KOPT-K1 (cell line): Measurements from ENCODE around the gene KIAA0319L.
A peak's percentile ranks its signal among the peaks of the same experiment; 100 is the strongest.

Experiments used
- H3K27ac ChIP-seq: fragments of 200-600 bp; sonication (generic); 2 replicates; pipeline ENCODE4 v1.5.1; 2016; ENCODE audit warnings: antibody characterized with exemption, mild to moderate bottlenecking, low read depth, low read length; ENCODE audit not compliant: poor library complexity, severe bottlenecking
- H3K36me3 ChIP-seq: fragments of 200-600 bp; sonication (generic); 2 replicates; pipeline ENCODE4 v1.5.1; 2017; ENCODE audit warnings: antibody characterized with exemption, mild to moderate bottlenecking, low read length, moderate library complexity; ENCODE audit not compliant: insufficient read depth
- H3K9me3 ChIP-seq: fragments of 200-600 bp; sonication (generic); 2 replicates; pipeline ENCODE4 v1.5.1; 2017; ENCODE audit warnings: antibody characterized with exemption, low read length, mild to moderate bottlenecking; ENCODE audit not compliant: insufficient read depth, poor library complexity, severe bottlenecking

The KIAA0319L gene

DNA sequence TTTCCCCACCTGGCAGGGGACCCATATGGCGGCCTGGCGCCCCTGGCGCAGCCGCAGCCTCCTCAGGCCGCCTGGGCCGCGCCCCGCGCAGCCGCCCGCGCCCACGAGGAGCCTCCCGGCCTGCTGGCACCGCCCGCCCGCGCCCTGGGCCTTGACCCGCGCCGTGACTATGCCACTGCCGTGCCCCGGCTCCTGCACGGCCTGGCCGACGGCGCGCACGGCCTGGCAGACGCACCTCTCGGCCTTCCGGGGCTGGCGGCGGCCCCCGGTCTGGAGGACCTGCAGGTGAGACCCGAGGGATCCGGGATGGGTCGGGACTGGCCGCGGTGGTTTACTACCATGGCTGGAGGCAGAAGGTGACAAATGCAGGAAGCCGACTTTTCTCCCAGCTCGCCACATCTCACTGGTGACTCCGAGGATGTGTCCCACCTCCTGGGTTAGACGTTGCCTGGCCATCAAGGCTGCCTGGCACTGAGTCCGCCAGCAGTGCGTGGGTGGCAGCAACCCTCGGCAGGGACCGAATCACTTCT is 17.0 kb upstream of the KIAA0319L start:
- no peaks in the 10 kb centered on the region for H3K9me3 ChIP-seq
- no peaks in the 10 kb centered on the region for H3K36me3 ChIP-seq
- H3K27ac ChIP-seq: no peak overlapping the region

DNA sequence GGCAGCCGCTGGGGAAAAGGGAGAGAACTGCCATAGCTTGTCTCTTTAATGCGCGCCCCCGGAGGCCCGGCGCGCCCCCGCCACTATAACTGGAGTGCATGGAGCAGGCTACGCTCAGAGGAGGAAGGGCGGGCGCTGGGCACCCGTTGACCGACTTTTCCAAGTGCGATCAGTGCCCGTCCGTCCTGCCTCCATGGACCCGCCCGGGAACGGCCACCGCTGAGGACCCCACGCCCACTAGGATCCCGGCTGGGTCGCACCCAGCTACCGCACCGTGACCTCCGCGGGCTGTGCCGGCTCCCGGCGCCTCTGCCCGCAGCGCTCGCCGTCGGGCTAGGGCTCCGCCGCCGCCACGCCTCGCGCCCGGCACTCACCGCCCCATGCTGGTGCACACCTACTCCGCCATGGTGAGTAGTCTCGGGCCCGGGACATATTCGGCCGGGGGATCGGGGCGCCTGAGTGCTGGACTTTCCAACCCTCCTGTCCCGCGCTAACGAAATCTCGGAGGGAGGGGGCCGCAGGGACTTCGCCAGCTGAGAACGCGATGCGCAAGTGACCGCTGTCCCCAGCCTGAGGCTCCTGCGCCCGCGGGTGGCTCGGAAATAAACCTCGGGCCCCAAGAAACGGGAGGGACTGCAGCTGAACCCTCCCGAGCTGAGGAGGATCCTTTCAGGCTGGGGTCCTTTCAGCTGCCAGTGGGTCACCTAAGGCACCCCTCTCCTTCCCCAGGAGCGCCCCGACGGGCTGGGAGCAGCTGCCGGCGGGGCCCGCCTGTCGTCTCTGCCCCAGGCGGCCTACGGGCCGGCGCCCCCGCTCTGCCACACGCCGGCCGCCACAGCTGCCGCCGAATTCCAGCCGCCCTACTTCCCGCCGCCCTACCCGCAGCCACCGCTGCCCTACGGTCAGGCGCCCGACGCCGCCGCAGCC is 16.3 kb upstream of the KIAA0319L start, which contains the start of gene TFAP2E:
TFAP2E (plus strand) TSS at position 117 of the 927 bp plus-strand sequence; CDS start at position 381, 264 bp downstream.
- Histone ChIP-seq H3K36me3 (no peaks in the 10 kb centered on the region), H3K27ac (no peak within 1 kb of the TSS), H3K9me3 (no peaks in the 10 kb centered on the region)

DNA sequence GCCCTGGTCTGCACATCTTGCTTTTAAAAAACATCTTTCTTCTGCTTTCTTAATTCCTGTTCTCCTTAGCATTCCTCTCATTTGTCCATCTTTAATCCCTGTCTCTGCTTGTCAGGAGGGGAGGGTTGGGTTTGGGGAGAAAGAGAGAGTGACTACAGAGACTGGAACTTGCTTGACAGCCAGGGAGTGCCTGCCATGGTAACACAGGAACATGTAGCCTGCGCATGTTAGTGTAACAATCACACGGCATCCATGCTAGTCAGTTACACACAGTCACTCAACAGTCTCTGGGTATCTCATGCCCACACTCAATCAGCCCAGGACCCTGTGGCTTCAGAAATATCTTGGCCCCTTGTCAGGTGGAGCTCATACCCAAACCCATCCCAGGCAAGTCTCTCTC is 15.1 kb upstream of the KIAA0319L start:
- Histone ChIP-seq H3K9me3 (no peaks in the 10 kb centered on the region), H3K36me3 (no peaks in the 10 kb centered on the region), H3K27ac (no peak overlapping the region)

DNA sequence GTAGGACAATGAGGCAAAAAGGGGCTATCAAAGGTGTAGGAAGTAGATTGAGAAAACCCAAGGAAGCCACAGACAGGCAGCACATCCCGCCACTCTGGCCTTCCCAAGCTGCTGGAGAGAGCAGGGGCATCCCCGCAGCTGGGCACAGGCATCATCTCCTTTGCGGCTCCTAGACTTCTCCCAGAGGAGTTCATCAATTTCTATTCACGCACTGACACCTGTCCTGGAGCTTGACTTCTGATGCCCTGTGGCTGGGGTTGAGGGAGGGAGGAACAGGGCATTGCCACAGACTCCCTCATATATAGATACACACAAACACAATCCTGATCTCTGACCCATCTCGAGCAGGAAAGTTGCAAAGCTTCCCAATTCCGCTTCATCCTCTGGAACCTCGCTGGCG is 14.1 kb upstream of the KIAA0319L start:
- Histone ChIP-seq H3K27ac (no peak overlapping the region), H3K9me3 (no peaks in the 10 kb centered on the region), H3K36me3 (peaks cover 7% of the 10 kb centered on the region; the same call in 1 of the 2 replicates)

DNA sequence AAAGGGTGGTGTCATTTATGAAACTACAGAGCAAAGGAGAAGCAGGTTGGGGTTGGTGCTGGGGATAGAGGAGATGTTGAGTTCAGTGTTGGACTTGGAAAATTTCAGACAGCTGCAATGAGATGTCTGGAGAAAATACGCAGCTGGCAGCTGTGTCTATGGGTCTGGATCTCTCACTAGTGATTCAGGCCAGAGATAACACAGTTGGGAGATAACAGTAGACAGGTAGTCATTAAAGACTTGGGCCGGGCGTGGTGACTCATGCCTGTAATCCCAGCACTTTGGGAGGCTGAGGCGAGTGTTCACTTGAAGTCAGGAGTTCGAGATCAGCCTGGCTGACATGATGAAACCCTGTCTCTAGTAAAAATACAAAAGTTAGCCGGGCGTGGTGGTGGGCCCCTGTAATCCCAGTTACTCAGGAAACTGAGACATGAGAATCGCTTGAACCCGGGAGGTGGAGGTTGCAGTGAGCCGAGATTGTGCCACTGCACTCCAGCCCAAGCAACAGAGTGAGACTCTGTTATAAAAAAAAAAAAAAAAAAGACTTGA is 13.5 kb upstream of the KIAA0319L start:
- H3K27ac ChIP-seq: no peak overlapping the region
- no peaks in the 10 kb centered on the region for H3K9me3 ChIP-seq
- peaks cover 12% of the 10 kb centered on the region; the same call in 1 of the 2 replicates for H3K36me3 ChIP-seq

DNA sequence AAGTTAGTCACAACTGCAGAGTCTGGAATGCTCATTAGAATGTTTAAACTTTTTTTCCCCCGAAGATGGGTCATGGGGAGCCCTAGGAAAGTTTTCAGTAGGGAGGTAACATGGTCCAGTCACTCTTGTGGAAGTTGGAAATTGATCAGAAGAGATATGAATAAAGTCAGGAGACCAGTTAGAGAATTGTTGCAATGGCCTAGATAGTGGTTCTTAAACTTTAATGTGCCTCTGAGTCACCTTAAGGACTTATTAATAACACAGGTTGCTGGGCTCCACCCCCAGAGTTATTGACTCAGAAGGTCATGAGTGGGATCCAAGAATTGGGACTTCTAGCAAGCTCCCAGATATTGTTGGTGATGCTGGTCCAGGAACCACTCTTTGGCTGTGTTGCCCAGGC is 12.7 kb upstream of the KIAA0319L start:
- Histone ChIP-seq H3K9me3 (no peaks in the 10 kb centered on the region), H3K36me3 (peaks cover 17% of the 10 kb centered on the region), H3K27ac (no peak overlapping the region)

DNA sequence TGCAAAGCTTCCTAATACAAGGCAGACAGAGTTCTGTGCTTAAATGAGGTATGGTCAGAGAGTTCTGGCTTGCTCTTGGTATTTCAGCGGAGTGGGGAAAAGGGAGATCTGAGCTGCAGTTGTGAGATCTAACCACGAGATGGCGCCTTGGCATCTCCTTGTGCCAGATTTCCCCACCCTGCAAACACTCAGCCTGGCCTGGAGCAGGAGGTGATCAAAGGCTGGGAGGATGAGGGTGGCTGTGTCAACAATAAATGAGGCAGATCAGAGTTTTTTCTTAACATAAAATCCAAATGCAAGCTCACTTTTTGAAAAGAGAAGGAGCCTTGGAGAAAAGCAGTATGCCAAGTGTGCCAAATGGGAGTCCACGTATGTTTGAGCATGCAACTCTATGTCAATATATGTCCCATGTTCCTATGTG is 11.8 kb upstream of the KIAA0319L start:
- H3K36me3 ChIP-seq: peaks cover 24% of the 10 kb centered on the region
- H3K9me3 ChIP-seq: no peaks in the 10 kb centered on the region
- no peak overlapping the region for H3K27ac ChIP-seq

DNA sequence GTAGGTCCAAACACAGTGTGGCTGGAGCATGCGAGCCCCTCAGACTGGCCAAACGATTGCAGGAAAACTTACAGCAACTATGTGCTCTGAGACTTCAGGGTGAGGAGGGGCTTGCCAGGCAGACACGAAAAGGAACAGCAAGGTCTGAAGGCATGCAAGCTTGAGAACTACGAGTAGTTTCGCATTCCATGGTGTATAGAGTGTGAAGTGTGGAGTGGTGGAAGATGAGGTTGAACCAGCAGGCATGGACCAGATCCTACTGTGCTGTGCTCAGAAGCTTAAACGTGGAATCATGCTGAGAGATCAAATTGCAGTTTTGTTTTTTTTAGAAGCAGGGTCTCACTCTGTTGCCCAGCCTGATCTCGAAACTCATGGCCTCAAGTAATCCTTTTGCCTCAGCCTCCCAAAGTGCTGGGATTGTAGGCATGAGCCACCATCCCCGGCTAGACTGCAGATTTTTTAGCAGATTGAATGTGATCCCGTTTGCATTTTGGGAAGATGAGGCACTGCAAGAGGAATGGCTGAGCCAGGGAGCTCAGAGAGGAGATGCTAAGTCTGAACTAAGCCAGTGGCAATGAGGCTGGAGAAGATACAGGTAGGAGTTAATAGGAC is 10.8 kb upstream of the KIAA0319L start:
- Histone ChIP-seq H3K27ac (no peak overlapping the region), H3K36me3 (peaks cover 24% of the 10 kb centered on the region), H3K9me3 (no peaks in the 10 kb centered on the region)

DNA sequence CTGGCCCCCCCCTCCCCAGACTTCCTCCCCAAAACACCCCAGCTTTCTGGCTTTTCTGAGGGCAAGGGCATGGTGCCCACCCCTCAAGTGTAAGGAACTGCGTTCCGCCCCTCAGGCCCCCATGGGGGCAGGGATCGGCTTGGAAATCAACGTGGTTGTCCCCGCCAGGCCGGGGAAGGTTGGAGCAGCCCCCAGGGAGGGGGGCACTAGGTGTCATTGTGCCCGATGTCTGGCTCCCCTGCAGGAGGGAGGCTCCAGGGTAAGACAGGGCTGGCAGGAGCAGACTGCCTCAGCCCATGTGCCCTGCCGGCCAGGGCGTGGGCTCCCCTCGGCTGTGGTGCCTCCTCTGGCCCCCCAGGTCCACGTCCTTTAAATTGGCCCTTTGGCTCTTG is 8.5 kb upstream of the KIAA0319L start:
- Histone ChIP-seq H3K27ac (no peak overlapping the region), H3K36me3 (peaks cover 47% of the 10 kb centered on the region), H3K9me3 (no peaks in the 10 kb centered on the region)

DNA sequence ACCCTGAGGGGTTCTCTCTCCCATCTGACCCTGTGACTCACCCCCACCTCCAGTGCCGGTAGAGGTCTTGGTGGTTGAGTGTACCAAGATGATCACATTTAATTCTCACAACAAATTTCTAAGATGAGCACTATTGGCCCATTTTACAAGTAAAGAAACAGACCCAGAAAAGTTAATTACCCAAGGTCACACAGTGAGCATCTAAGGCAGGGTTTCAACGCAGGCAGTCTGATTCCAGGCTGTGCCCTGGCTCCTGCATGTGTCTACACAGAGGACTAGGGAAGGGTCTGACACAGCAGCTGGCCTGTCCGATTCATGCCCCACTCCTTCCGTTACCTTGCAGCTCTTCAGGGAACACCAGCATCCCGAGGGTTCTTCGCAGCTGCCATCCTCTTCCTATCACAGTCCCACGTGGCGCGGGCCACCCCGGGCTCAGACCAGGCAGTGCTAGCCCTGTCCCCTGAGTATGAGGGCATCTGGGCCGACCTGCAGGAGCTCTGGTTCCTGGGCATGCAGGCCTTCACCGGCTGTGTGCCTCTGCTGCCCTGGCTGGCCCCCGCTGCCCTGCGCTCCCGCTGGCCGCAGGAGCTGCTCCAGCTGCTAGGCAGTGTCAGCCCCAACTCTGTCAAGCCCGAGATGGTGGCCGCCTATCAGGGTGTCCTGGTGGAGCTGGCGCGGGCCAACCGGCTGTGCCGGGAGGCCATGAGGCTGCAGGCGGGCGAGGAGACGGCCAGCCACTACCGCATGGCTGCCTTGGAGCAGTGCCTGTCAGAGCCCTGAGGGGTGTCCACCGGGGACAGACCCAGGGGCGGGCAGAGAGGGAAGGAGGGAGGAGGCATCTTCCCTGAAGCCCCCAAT is 7.9 kb upstream of the KIAA0319L start:
- Histone ChIP-seq H3K27ac (no peak overlapping the region), H3K9me3 (no peaks in the 10 kb centered on the region), H3K36me3 (peaks cover 47% of the 10 kb centered on the region)

DNA sequence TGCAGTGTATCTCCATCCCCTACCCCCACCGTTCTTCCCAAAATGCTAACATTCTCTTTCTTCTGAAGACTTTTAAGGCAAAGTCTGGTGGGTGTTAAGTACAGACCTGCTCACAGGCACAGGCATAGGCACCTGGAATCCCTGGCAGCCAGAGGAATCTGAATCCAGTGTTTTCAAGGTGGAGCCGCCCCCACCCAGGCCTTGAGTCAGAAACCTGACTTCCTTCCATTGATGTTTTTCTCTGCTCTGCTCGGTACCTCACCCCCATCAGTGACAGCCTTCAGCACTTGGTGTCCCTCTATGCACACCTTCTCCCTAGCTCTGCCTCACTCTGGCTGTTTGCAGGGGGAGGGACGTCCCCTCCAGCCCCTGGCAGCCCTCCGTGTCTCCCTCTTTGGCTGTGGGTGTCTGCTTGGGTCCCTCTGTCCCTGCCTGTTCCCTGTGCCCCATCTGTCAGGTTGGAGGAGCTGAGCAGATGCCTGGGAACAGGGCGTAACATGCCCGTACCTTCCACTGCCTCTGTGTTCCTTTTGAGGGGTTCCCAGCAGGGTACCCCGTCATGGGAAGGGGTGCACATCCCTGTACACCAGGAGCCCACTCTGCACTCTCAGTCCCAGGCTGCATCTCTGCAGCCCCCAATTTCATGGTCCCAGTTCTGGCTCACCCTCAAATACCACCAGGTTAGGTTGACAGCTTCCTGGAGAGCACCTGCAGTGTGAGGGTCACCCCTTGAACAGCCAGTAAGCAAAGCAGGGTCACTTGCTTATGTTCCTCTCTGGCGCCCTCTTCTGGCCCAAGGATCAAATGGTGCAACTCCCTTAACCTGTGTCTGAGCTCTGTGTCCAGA is 7.1 kb upstream of the KIAA0319L start:
- Histone ChIP-seq H3K27ac (peak overlapping the region; percentile 58), H3K9me3 (no peaks in the 10 kb centered on the region), H3K36me3 (peaks cover 47% of the 10 kb centered on the region)

DNA sequence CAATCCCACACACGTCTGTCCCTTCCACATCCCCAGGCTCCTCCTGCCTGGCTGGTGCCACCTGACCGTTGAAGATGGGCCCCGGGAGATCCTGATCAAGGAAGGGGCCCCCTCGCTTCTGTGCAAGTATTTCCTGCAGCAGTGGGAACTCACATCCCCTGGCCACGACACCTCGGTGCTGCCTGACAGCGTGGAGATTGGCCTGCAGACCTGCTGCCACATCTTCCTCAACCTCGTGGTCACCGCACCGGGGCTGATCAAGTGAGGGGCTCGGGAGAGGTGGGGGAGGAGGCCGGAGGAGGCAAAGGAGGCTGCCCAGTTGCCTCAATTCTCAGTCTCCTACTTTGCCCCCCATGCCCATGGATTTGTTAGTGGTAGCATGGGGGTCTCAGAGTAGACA is 6.0 kb upstream of the KIAA0319L start:
- Histone ChIP-seq H3K36me3 (peaks cover 47% of the 10 kb centered on the region), H3K27ac (peak overlapping the region; percentile 58), H3K9me3 (no peaks in the 10 kb centered on the region)

DNA sequence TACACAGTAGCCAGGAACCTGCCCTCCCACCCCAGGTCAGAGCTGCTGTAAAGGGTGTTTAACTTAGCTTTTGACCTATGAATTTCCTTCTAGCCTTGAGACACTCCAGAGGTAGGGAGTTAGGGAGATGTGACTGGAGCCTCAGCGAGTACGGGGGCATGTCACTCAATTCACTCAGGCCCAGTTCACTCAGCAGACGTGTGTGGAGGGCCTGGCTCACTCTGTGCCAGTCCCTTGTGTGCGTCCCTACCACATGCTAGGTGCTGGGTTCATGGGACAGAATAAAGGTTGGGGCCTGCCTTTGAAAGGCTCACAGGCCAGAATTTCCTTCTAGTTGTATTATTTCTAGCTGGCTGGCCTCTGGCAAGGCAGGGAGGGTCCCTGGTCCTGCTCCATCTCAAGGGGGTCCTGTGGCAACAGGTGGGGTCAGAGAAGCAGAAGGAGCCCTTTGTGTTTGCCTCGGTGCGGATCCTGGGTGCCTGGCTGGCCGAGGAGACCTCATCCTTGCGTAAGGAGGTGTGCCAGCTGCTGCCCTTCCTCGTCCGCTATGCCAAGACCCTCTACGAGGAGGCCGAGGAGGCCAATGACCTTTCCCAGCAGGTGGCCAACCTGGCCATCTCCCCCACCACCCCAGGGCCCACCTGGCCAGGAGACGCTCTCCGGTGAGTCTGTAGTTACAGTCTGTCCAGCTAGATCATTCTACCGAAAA is 4.9 kb upstream of the KIAA0319L start:
- Histone ChIP-seq H3K9me3 (no peaks in the 10 kb centered on the region), H3K36me3 (peaks cover 47% of the 10 kb centered on the region), H3K27ac (peak overlapping the region; percentile 58)
